Measurements from ENCODE around the gene RPS6KA2. TPM values are rescaled to one million over a fixed set of nuclear protein-coding genes. Genes with fewer than 3 reads are reported as not detected.

Gene RPS6KA2
- total RNA-seq, 4 donors from 2014 or later: 12.1 to 116 (median 26.4) TPM

DNA sequence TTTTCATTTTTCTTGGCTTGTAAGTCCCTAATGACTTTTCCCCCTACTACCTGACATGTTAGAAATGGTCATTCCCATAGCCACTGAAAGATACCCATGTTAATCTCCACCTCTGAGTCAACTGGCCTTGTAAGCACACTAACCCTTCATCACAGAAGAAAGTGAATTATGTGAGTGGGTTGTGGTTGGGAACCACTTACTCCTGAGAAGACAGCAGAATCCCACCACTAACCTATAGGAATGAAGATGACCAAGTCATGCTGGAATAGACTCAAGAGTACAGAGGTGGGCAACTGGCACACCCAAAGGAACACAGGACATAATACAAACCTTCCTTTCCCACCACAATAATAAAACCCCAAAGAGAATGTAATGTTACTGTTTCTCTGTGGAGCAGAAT lies 70.7 kb downstream of the RPS6KA2 start:
- Histone ChIP-seq H3K4me3 (no peak overlapping the region), H3K27ac (peak overlapping the region in 2 of 4 donors; percentile 43 to 45)

DNA sequence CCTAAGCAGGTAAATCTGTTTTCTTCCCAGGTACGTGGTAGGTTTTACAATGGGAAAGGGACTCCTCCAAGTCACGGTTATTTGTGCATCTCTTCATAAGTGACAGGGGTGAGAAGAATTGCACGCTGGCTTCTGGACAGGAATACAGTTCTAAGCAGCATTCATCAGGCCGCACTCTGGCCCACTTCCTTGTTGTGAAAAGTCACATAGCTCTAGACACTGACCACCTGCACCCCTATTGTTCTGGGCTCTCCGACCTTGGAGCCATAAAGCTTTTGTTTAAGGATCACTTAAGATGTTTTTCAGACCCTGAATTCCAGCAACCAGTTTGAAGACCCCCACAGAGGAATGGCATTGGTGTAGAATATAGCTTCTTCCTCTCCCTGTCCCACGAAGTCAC lies 72.0 kb downstream of the RPS6KA2 start:
- TF ChIP-seq, protein P1, sequence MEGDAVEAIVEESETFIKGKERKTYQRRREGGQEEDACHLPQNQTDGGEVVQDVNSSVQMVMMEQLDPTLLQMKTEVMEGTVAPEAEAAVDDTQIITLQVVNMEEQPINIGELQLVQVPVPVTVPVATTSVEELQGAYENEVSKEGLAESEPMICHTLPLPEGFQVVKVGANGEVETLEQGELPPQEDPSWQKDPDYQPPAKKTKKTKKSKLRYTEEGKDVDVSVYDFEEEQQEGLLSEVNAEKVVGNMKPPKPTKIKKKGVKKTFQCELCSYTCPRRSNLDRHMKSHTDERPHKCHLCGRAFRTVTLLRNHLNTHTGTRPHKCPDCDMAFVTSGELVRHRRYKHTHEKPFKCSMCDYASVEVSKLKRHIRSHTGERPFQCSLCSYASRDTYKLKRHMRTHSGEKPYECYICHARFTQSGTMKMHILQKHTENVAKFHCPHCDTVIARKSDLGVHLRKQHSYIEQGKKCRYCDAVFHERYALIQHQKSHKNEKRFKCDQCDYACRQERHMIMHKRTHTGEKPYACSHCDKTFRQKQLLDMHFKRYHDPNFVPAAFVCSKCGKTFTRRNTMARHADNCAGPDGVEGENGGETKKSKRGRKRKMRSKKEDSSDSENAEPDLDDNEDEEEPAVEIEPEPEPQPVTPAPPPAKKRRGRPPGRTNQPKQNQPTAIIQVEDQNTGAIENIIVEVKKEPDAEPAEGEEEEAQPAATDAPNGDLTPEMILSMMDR (IDR thresholded peaks at IDR 0.05): no peak
- no peak for TF ChIP-seq POLR2A (IDR thresholded peaks at IDR 0.05)
- DNase-seq: no peak
- no peaks in the 10 kb centered on the region for H3K27me3 ChIP-seq
- H3K36me3 ChIP-seq: no peaks in the 10 kb centered on the region
- no peak overlapping the region for H3K4me3 ChIP-seq
- H3K27ac ChIP-seq: peak overlapping the region in 2 of 4 donors; percentile 29 to 49
- H3K9me3 ChIP-seq: no peaks in the 10 kb centered on the region
- no peaks in the 10 kb centered on the region for H3K4me1 ChIP-seq

More for the DNA sequence above, 70.7 kb downstream of the RPS6KA2 start:
- Histone ChIP-seq H3K9me3 (no peaks in the 10 kb centered on the region), H3K4me1 (no peaks in the 10 kb centered on the region), H3K36me3 (no peaks in the 10 kb centered on the region), H3K27me3 (no peaks in the 10 kb centered on the region)
- DNase-seq: no peak
- TF ChIP-seq POLR2A (IDR thresholded peaks at IDR 0.05): no peak
- TF ChIP-seq, protein P1 (IDR thresholded peaks at IDR 0.05): no peak

DNA sequence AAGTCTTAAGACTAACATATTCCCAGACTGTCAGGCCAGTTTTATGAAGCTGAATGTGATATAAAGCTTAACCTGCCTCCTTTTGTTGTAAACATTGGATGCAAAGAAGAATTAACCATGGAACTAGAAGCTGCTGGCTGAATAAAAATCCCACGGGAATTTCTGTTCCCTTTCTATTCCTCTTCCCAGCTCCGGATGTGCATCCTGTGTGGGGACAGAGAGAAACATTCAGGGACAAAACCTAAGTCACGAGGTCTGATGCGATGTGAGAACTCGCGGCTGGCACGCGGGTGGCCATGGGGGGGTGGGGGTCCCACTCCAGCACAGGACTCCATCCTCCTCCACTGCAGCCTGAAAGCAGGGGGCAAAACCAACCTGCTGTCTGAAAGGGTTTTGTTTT lies 72.7 kb downstream of the RPS6KA2 start:
- TF ChIP-seq, protein P1 (IDR thresholded peaks at IDR 0.05): no peak
- TF ChIP-seq POLR2A (IDR thresholded peaks at IDR 0.05): no peak

DNA sequence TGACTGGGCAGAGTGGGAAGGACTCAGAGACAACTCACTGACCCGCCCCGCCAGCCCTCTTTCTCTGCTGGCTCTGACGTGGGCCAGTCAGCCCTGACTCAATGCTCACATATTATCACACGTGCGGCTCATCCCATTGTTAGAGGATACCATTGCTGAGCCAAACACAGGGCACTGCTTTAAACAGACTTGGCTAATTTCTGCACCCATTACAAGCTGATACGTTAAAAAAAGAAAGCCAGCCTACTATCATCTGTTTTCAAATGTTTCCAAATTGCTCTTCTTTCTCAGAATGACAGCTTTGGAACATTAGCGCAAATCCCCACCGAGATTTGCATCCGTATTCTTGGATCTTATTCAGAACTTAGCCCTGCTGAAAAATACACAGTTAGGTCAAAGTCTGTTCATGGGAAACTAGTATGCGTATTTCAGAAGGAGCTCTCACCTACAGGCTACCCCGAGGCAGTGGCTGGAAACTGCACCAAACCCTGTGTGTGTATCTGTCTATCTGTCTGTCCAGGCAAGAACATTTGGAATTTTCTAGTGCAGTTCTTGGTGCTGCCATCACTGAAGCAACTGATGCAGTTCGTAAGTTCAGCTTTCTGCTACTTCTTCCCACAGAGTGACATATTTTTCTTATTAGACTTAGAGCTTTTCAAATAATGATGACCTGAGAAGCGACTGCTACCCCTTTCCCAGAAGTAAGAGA lies 73.3 kb downstream of the RPS6KA2 start:
- H3K4me1 ChIP-seq: no peaks in the 10 kb centered on the region
- no peak for TF ChIP-seq POLR2A (IDR thresholded peaks at IDR 0.05)
- TF ChIP-seq, protein P1 (IDR thresholded peaks at IDR 0.05): no peak
- H3K27me3 ChIP-seq: no peaks in the 10 kb centered on the region
- no peak for DNase-seq
- no peaks in the 10 kb centered on the region for H3K9me3 ChIP-seq
- H3K36me3 ChIP-seq: no peaks in the 10 kb centered on the region
- no peak overlapping the region for H3K4me3 ChIP-seq
- H3K27ac ChIP-seq: peak overlapping the region in 2 of 4 donors; percentile 7 to 49

More for the DNA sequence above, 72.7 kb downstream of the RPS6KA2 start:
- Histone ChIP-seq H3K27me3 (no peaks in the 10 kb centered on the region), H3K4me1 (no peaks in the 10 kb centered on the region), H3K27ac (peak overlapping the region in 2 of 4 donors; percentile 29 to 49), H3K36me3 (no peaks in the 10 kb centered on the region), H3K4me3 (no peak overlapping the region), H3K9me3 (no peaks in the 10 kb centered on the region)
- DNase-seq: no peak

DNA sequence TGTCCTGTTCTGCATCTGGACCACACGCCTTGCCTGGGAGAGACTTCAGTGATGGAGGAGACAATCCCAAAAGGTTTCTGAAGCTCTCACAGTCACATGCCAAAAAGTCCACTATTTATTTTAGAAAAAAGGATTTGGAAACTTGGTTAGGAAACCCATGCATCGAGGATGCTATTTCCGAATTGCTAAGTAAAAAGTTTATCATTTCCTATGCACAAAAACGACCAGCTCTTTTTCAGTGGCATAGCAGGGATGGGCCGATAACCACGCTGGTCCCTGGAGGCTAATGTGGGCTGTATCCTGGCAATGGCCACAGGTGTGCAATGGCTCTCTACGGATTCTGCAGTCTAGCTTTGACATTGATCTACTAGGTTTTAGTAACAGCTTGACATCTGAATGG lies 74.5 kb downstream of the RPS6KA2 start:
- no peak for DNase-seq
- H3K27ac ChIP-seq: no peak overlapping the region
- H3K4me1 ChIP-seq: no peaks in the 10 kb centered on the region
- H3K9me3 ChIP-seq: no peaks in the 10 kb centered on the region
- H3K36me3 ChIP-seq: no peaks in the 10 kb centered on the region
- H3K4me3 ChIP-seq: no peak overlapping the region
- no peaks in the 10 kb centered on the region for H3K27me3 ChIP-seq
- TF ChIP-seq POLR2A (IDR thresholded peaks at IDR 0.05): no peak
- TF ChIP-seq, protein P1 (IDR thresholded peaks at IDR 0.05): no peak

Measured in Peyer's patch (tissue), 4 donors.